ENCODE data around the gene MAP4K1.

MAP4K1 gene

DNA sequence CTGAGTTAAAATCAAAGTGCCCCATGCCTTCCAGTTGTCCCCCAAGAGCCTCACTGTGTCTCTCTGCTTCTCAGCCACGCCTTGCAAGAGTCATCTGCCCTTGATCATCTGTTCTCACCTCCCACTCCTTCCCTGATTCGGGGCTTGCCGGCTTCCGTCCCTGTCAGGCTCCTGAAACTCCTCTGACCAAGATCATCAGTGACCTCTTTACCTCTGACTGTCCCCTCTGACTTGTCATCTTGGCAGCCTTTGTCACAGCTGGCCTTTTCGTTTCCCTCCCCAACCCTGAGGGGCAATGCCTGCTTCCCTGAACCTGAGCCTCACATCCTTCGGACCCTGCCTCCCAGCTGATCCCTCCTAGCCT lies 66.3 kb downstream of the MAP4K1 start:
- DNase-seq (ENCODE audit: low read depth in 1 of 2, low spot score in 1 of 2): no peak

DNA sequence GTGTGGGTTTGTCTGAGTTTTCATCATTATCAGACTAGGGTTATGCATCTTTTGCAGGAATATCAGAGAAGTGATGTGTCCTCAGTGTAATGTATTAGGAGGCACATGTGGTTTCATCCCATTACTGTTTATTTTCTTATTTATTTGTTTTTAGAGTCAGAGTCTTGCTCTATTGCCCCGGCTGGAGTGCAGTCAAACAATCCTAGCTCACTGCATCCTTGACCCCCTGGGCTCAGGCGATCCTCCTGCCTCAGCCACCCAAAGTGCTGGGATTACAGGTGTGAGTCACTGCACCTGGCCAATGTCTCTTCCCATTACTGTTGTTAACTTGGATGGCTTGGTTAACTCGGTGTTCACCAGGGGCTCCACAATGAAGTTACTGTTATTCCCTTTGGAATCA lies 67.4 kb downstream of the MAP4K1 start:
- Histone ChIP-seq H3K27ac (replicated peaks) (no peak overlapping the region), H3K27me3 (ENCODE audit: insufficient read depth, poor library complexity, severe bottlenecking) (no peaks in the 10 kb centered on the region), H3K4me3 (replicated peaks; ENCODE audit: insufficient read depth, low read length) (no peak overlapping the region)
- no peak for DNase-seq (ENCODE audit: low read depth in 1 of 2, low spot score in 1 of 2)
- TF ChIP-seq, protein P1, sequence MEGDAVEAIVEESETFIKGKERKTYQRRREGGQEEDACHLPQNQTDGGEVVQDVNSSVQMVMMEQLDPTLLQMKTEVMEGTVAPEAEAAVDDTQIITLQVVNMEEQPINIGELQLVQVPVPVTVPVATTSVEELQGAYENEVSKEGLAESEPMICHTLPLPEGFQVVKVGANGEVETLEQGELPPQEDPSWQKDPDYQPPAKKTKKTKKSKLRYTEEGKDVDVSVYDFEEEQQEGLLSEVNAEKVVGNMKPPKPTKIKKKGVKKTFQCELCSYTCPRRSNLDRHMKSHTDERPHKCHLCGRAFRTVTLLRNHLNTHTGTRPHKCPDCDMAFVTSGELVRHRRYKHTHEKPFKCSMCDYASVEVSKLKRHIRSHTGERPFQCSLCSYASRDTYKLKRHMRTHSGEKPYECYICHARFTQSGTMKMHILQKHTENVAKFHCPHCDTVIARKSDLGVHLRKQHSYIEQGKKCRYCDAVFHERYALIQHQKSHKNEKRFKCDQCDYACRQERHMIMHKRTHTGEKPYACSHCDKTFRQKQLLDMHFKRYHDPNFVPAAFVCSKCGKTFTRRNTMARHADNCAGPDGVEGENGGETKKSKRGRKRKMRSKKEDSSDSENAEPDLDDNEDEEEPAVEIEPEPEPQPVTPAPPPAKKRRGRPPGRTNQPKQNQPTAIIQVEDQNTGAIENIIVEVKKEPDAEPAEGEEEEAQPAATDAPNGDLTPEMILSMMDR (IDR thresholded peaks at IDR 0.05; ENCODE audit: insufficient read depth, low read length): no peak
- no peak for TF ChIP-seq POLR2AphosphoS5 (IDR thresholded peaks at IDR 0.05; ENCODE audit: low read depth)
- no peak for TF ChIP-seq SPI1 (IDR thresholded peaks at IDR 0.05; ENCODE audit: borderline replicate concordance, low read depth)
- TF ChIP-seq, protein P2, sequence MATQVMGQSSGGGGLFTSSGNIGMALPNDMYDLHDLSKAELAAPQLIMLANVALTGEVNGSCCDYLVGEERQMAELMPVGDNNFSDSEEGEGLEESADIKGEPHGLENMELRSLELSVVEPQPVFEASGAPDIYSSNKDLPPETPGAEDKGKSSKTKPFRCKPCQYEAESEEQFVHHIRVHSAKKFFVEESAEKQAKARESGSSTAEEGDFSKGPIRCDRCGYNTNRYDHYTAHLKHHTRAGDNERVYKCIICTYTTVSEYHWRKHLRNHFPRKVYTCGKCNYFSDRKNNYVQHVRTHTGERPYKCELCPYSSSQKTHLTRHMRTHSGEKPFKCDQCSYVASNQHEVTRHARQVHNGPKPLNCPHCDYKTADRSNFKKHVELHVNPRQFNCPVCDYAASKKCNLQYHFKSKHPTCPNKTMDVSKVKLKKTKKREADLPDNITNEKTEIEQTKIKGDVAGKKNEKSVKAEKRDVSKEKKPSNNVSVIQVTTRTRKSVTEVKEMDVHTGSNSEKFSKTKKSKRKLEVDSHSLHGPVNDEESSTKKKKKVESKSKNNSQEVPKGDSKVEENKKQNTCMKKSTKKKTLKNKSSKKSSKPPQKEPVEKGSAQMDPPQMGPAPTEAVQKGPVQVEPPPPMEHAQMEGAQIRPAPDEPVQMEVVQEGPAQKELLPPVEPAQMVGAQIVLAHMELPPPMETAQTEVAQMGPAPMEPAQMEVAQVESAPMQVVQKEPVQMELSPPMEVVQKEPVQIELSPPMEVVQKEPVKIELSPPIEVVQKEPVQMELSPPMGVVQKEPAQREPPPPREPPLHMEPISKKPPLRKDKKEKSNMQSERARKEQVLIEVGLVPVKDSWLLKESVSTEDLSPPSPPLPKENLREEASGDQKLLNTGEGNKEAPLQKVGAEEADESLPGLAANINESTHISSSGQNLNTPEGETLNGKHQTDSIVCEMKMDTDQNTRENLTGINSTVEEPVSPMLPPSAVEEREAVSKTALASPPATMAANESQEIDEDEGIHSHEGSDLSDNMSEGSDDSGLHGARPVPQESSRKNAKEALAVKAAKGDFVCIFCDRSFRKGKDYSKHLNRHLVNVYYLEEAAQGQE (IDR thresholded peaks at IDR 0.05; ENCODE audit: insufficient replicate concordance, low read depth): no peak
- TF ChIP-seq GABPA (IDR thresholded peaks at IDR 0.05; ENCODE audit: low read depth): no peak

More for the DNA sequence above, 66.3 kb downstream of the MAP4K1 start:
- no peaks in the 10 kb centered on the region for H3K27me3 ChIP-seq (ENCODE audit: insufficient read depth, poor library complexity, severe bottlenecking)
- H3K27ac ChIP-seq (replicated peaks): no peak overlapping the region
- TF ChIP-seq SPI1 (IDR thresholded peaks at IDR 0.05; ENCODE audit: borderline replicate concordance, low read depth) (no peak), GABPA (IDR thresholded peaks at IDR 0.05; ENCODE audit: low read depth) (no peak), POLR2AphosphoS5 (IDR thresholded peaks at IDR 0.05; ENCODE audit: low read depth) (no peak)
- TF ChIP-seq, protein P1 (IDR thresholded peaks at IDR 0.05; ENCODE audit: insufficient read depth, low read length): no peak
- TF ChIP-seq, protein P2 (IDR thresholded peaks at IDR 0.05; ENCODE audit: insufficient replicate concordance, low read depth): no peak
- no peak overlapping the region for H3K4me3 ChIP-seq (replicated peaks; ENCODE audit: insufficient read depth, low read length)

DNA sequence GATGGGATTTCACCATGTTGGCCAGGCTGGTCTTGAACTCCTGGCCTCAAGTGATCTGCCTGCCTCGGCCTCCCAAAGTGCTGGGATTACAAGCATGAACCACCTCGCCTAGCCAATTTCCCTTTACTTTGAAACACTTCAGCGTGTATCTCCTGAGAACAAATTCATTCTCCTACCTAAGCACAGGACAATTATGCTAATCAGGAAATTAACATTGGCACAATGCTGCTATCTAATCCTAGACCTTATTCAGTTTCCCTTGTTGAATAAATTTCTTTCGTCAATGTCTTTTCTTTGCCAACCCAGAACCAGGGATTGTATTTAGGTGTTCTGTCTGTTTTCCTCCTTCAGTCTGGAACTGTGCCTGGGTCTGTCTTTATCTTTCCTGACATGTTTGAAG lies 67.8 kb downstream of the MAP4K1 start:
- no peak for DNase-seq (ENCODE audit: low read depth in 1 of 2, low spot score in 1 of 2)
- no peaks in the 10 kb centered on the region for H3K27me3 ChIP-seq (ENCODE audit: insufficient read depth, poor library complexity, severe bottlenecking)
- TF ChIP-seq POLR2AphosphoS5 (IDR thresholded peaks at IDR 0.05; ENCODE audit: low read depth) (no peak), SPI1 (IDR thresholded peaks at IDR 0.05; ENCODE audit: borderline replicate concordance, low read depth) (no peak), GABPA (IDR thresholded peaks at IDR 0.05; ENCODE audit: low read depth) (no peak)
- TF ChIP-seq, protein P1 (IDR thresholded peaks at IDR 0.05; ENCODE audit: insufficient read depth, low read length): no peak
- TF ChIP-seq, protein P2 (IDR thresholded peaks at IDR 0.05; ENCODE audit: insufficient replicate concordance, low read depth): no peak
- no peak overlapping the region for H3K27ac ChIP-seq (replicated peaks)
- no peak overlapping the region for H3K4me3 ChIP-seq (replicated peaks; ENCODE audit: insufficient read depth, low read length)
